ENCODE measurements around the gene SLC13A3.

- no peak for TF ChIP-seq CTCF (IDR thresholded peaks at IDR 0.05 in 4 of 5, conservative IDR thresholded peaks at IDR 0.05 in 1 of 5)
- TF ChIP-seq POLR2A (IDR thresholded peaks at IDR 0.05): no peak
Observed at GRCh38 chr20:46601603-46602122, 49.6 kb downstream of the SLC13A3 start.

All from gastrocnemius medialis (tissue), 4 donors.